ENCODE results near the gene ATP8B3.
"Not testable (repeated sequence)": the region's sequence is repeated elsewhere in the genome, so short reads cannot be mapped to it uniquely, and the experiment has no call there.

Gene ATP8B3

DNA sequence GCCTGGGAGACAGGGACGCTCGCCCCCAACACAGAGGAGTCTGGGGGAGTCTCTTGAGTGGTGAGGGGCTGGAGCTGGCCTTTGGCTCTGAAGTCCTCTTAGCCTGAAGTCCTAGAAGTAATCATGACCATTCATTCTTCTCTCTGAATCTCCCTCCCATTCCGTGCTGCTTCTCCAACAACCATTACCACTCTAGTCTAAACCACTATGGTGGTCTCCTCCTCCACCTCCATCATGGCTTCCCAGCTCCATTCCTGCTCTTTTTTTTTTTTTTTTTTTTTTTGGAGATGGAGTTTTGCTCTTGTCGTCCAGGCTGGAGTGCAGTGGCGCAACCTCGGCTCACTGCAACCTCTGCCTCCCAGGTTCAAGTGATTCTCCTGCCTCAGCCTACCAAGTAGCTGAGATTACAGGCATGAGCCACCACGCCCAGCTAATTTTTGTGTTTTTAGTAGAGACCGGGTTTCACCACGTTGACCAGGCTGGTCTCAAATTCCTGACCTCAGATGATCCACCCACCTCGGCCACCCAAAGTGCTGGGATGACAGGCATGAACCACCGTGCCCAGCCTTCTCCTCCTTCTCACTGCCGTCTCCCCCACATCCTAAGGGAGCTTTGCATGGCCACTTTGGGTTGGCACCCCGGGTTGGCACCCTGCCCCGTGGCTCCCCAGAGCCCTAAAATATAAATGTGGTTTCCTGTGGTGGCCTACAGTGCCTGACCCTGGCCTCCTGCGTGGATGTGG lies 51.1 kb downstream of the ATP8B3 start:
- not testable (repeated sequence) for FAIRE-seq

DNA sequence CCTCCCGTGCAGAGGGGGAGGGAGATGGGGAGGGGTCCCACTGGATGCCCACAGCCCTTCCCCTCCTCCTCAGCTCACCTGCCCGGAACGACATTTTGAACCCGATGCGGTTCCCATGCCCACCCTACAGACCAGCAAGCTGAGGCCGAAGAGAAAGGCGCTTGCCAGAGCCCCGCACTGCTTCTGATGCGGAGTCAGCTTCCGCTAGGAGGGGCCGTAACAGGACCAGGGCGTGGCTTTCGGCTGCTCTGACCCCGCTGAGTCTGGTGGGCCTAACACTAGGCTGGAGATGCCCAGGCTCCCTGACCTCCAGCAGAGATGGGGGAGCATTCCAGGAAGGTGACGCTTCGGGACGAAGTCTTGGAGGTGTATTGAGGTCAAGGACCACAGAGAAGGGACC lies 52.1 kb downstream of the ATP8B3 start:
- no peak for DNase-seq (ENCODE audit: extremely low spot score, insufficient read length, low read depth)
- no peak for FAIRE-seq

More for the DNA sequence above, 51.1 kb downstream of the ATP8B3 start:
- not testable (repeated sequence) for DNase-seq (ENCODE audit: extremely low spot score, insufficient read length, low read depth)

DNA sequence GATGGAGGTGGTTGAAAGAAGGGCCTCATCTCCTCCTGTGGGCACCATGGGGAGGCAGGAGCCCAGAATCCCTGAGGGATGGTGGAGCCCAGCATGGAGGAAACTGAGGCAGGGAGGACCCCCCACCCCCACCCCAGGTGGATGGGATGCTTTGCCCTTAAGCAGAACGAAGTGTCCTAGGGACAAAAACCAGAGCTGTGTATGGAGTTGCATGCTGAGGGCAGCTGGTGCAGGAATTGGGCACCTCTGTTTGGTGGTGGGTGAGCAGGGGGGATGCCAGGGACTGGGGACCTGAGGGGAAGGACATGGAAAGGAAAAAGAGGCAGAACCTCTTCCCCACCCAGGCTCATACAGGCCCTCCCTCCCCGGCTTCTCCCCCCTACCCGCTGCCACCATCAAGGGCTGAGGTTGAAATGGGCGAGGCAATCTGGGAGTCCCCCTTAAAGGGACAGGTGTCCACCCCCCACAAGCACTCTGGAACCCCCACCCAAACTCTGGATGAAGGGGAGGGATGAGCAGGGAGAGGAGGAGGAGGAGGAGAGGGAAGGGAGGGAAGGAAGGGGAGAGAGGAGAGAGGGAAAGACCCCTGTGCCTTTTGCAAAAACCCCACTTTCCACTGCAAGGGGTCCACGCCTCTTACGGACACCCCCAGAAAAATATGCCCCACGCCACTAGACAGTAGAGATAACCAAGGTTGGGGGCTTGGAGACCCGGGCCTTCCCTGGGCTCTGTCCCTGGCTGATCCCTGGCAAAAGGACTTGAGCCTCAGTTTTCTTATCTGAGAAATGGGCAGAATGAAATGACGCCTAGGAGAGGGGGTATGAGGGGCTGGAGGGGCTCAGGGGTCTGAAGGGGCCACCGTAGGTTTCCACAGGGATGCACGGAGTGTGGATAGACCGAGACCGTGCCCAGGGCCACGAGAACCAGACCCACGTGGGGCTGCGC lies 52.8 kb downstream of the ATP8B3 start:
- DNase-seq (ENCODE audit: extremely low spot score, insufficient read length, low read depth) (no peak), FAIRE-seq (no peak)

DNA sequence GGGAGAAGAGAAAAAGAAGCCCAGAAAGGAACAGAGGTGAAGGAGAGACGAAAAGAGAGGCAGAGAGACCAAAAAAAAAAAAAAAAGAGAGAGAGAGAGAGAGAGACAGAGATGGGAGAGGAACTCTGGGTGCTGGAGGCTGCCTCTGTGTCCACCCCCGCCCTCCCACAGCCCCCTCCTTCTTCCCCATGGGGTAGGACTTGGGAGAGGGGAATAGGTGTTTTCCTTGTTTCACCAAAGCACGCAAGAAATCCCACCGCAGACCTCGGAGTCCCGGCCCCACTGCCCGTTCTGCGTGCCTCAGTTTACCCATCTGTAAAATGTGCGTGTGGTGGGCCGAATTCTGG lies 53.9 kb downstream of the ATP8B3 start:
- FAIRE-seq: no peak
- DNase-seq (ENCODE audit: extremely low spot score, insufficient read length, low read depth): no peak

DNA sequence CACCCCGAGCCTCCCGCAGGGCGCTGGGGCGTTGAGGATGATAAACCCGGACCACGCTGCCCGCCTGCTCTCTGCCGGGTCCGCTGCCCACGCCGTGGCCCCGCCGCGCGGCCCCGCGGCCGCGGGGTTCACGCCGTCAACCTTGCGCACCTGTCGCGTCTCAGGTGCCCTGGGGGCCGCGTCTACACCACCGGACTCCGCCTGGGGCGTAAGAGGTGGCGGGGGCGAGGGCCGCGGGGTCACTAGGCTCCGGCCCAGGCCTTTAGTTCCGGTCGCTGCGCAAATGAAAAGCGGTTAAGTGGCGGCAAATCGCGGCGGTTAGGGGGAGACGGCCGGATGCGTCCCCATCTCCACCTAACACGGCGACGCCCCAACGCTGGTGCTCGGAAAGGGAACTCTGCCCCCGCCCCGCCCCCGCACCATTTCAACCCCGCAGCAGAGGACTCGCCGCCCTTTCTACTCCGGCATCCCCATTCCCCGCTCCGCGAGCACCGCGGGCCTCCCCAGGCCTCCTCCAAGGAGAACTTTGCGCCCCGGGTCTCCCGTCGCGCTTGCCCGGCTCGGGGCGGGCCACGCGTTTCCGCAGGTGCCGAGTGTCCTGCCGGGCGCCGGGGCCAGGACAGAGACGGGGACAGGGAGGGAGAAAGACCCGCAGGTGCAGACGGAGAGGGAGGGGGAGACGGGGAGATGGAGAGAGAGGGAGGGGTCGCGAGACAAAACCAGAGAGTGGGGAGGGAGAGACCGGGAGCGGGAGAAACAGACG lies 54.4 kb downstream of the ATP8B3 start:
- FAIRE-seq (no peak), DNase-seq (ENCODE audit: extremely low spot score, insufficient read length, low read depth) (no peak)

DNA sequence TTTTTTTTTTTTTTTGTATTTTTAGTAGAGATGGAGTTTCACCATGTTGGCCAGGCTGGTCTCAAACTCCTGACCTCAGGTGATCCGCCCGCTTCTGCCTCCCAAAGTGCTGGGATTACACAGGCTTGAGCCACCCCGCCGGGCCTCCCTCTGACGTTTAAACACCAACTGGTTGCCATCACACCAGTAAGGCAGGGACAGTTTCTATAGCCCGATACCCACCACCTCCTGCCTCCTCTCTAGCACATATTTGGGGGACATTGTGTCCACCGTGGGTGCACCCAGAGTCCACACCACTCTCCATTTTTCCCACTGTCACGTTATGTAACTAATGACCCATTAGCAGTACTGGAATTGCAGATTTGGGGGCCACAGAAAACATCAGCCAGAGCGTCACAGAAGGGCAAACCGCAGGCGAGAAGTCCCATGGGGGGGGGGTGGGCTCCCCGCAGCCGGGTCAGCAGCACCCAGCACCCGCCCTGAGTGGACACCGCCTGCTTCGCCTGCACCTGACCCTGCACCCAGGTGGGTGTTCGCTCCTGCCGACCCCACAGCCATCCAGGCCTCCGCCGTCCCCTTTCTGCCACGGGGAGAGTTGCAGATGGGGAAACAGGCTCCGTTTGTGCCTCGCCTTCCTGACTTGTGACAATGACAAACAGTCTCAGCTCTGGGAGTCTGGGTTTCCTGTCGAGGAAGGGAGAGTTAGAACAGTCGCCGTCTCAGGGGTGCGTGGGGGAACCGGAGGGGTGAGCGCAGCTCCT lies 55.2 kb downstream of the ATP8B3 start:
- no peak for FAIRE-seq

DNA sequence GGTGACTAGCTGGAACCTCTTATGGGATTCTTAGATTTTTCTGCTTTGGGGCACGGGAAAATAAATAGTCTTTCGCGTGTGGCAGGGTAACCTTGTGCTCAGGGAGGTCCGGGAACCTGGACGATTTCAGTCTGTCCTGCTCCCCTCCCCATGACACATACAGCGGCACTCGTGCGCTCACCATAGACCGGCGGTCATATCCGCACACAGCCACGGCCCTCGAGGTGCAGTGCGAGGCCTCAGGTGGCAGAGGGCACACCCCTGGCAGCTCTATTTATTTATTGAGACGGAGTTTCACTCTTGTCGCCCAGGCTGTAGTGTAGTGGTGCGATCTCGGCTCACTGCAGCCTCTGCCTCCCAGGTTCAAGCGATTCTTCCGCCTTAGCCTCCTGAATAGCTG lies 55.8 kb downstream of the ATP8B3 start:
- FAIRE-seq: no peak
- no peak for DNase-seq (ENCODE audit: extremely low spot score, insufficient read length, low read depth)

More for the DNA sequence above, 55.2 kb downstream of the ATP8B3 start:
- no peak for DNase-seq (ENCODE audit: extremely low spot score, insufficient read length, low read depth)

DNA sequence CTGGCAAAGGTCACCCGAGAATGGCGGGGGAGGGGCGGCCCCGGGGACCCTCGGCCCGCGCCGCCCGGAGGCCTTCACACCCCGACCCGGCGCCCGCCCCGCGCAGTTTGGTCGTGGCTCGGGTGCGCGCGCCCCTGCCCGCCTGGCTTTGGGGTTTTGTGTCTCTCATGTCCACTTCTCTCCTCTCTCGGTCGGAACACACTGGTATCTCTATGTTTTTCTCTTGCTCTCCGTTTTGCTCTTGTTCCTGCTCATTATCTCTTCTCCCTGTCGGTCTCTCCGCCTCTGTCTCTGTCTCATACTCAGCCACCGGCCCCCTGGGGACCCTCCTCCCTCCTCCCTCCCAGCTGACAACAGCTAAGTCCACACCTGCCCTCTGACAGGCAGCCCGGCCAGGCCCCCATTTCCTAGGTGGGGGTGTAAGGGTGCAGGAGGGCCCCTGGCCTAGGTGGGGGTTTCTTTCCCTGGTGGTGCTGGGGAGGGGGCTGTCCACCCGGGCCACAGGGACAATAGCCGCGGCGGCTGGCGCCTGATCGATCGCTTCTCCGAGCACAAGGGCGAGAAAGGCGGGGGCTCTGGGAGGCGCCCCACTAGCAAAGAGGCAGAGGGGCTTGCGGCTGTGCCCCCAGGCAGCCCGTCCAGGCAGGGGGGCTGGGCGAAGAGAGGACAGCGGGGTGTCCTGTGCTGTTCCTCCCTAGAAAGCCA lies 56.5 kb downstream of the ATP8B3 start:
- no peak for DNase-seq (ENCODE audit: extremely low spot score, insufficient read length, low read depth)
- FAIRE-seq: no peak

DNA sequence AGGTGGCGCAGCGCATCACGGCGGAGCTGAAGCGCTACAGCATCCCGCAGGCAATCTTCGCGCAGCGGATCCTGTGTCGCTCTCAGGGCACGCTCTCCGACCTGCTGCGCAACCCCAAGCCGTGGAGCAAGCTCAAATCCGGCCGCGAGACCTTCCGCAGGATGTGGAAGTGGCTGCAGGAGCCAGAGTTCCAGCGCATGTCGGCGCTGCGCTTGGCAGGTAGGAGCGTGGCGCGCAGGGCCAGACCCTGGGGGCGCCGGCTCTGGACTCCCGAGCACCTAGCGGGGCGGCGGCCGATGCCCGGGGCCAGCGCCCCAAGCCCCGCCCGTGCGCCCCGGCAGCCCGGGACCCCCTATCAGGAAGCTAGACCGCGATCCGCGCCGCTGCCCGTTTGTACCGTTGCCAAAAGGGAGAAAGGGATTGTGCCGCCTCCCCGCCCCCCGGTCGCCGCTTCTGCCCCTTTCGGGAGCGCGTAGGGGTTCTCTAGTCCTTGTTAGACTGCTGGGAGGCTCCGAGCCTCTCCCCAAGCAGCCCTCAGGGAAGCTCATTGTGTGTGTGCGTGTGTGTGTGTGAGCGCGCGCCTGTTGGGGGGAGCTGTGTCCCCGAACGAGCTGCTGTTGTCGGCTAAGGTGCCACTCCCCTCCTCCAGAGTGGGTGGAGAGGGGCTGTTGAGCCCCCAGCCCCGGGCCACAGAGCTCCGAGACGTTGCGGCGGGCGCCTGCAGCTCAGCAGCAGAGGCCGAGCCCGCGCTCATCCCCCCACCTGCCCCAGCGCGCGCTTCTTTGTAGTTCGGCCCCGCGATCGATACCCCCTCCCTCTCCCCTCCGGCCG lies 57.2 kb downstream of the ATP8B3 start:
- DNase-seq (ENCODE audit: extremely low spot score, insufficient read length, low read depth) (no peak), FAIRE-seq (no peak)

DNA sequence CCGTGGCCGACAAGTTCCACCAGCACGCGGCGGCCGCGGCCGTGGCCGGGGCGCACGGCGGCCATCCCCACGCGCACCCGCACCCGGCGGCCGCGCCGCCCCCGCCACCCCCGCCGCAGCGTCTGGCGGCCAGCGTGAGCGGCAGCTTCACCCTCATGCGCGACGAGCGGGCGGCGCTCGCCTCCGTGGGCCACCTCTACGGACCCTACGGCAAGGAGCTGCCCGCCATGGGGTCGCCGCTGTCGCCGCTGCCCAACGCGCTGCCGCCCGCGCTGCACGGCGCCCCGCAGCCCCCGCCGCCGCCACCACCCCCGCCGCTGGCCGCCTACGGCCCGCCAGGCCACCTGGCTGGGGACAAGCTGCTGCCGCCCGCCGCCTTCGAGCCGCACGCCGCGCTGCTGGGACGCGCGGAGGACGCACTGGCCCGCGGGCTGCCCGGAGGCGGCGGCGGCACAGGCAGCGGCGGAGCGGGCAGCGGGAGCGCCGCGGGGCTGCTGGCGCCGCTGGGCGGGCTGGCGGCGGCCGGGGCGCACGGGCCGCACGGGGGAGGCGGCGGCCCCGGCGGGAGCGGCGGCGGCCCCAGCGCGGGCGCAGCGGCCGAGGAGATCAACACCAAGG lies 57.9 kb downstream of the ATP8B3 start:
- FAIRE-seq: no peak

DNA sequence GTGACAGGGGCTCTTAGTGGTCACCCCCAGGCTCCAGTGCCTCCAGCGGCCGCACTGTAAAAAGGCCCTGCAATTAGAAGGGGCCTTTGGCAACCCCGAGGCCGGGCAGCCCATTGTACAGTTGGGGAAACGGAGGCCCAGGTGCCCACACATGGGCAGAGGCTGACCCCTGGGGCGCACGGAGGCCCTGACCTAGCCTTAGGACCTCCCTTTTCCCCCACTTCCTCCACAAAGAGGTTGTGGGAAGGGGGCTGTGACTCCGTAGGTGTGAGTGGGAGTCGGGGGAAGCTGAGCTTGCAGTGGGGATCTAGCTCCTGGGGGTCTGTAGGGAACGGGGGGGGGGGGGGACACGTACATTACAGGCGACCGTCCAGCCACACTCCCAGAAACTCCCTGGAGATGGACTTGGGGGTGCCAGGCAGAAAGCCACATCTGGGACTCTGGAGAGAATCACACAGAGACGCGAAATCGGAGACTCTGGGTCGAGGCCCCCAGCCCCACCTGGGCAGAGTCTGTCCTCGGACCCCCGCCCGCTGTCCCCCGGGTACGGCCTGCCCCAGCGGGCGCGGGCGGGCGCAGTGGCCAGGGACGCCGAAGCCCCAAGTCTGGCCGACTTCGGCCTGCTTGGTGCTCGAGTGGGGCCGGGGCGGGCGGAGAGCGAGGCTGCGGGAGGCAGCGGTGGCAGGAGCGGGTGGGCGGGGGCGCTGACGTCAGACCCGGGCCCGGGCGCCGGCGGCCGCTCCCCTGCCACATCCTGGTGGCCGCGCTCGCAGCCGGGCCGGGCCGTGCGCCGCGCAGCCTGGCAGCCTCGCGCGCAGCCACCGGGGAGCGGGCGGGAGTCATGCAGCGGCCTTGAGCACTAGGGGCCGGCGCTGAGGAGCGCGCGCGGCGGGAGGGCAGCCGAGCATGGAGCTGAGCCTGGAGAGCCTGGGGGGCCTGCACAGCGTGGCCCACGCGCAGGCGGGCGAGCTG lies 59.0 kb downstream of the ATP8B3 start, which contains the start of gene ONECUT3:
Gene ONECUT3, plus strand, starts transcription at position 750 of the 972 bp plus-strand sequence. Its CDS starts 157 bp downstream, at position 907.
- DNase-seq (ENCODE audit: extremely low spot score, insufficient read length, low read depth) (no peak), FAIRE-seq (no peak)

More for the DNA sequence above, 57.9 kb downstream of the ATP8B3 start:
- DNase-seq (ENCODE audit: extremely low spot score, insufficient read length, low read depth): no peak

DNA sequence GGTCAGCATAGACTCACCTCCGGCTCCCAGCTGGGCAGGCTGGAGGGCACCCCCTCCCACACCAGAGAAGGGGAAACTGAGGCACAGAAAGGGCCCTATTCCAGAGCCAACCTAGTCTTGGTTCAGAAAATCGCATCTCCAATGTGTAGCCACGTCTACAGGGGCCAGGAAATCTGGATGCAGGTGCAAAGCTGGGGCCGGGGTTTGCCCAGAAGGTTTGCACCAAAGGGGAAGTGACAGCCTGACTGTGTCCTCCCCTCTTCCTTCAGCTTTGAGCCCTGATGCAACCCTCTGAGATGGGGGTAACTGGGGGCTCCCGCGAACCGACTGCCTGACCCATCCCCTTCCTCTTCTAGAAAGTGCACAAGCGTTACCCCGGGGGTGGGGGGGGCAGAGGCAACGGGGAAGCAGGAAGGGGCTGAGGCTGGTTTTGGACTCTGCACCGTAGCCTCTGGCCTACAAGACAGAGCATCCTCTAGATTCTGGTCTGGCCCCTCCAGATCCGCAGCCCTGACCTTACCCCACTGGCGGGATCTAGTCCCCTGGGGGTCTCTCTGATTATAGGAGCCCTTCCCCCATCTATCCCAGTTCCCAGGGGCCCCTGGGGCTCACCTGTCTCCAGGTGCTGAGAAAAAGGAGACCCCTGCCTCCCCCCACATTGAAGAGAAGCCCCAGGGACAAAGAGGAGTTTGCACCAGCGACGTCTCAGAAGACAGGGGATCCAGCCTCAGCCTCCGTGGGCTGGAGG lies 59.9 kb downstream of the ATP8B3 start:
- no peak for DNase-seq (ENCODE audit: extremely low spot score, insufficient read length, low read depth)
- FAIRE-seq: no peak

DNA sequence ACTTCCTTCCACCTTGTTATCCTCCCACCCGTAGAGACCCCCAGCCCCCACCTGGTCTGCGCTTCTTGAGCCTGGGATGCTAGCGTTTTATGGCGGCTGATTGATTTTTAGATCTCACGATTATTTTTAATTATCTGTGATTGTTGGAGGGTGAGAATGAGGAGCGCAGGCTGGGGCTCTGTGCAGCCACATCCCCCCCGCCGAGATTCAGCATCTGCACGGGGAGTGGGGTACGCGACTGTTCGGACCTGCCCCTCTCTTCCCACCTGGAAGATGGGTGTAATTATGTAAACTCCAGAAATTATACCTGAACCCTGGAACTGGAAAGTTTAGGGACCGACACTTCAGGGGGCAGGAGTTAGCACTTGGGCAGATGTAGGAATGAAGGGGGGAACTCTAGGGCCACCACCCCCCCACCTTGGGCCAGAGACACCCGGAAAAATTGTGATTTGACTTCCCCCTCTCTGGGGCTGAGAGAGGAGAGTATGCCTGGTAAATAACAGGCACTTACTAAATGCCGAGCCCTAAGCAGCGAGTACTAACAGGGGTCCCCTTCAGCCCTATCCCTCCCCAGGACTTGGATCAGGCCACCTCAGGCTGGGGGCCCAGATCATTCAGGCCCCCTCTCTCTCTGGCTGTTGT lies 60.6 kb downstream of the ATP8B3 start:
- FAIRE-seq (no peak), DNase-seq (ENCODE audit: extremely low spot score, insufficient read length, low read depth) (no peak)

DNA sequence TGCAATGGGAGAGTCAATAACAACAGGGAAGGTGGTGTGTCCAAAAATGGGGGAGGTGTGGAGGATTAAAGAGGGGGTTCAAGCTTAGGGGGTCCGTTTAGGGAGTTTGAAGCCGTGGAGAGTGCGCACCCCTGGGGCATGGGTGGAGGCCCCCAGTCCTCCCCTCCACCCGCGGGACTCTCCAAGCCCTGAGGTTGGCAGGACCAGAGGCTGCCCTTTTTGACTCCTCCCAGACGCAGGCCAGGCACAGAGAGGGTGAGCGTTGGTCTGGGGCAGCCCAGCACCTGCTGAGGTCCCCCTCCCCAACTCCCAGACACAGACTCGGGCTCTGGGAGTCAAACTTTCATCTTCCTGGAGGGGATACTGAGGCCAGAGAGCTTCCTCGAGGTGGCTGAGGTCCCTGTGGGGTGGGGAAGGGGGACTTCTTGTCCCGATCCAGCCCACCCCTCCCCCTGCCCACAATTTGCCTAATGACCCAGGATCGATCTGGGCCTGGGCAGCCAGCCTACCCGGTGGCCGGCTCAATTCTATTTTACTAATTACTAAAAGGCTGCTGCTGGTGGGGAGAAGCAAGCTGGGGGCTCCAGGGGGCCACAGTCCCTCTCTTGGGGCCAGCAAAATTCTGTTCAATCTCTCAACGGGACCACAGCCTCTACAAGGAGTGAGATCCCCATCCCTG lies 61.6 kb downstream of the ATP8B3 start:
- DNase-seq (ENCODE audit: extremely low spot score, insufficient read length, low read depth) (no peak), FAIRE-seq (no peak)

Data from GM18507 (cell line).